GM12873 (cell line): ENCODE results near the gene TRAF3IP1.

ENCODE experiments used
- TF ChIP-seq, protein P1 (sequence below): IDR thresholded peaks from 2 replicates; pipeline ENCODE4 v1.5.1; 2012; ENCODE audit warnings: low read depth, mild to moderate bottlenecking, moderate library complexity, low read length, control low read depth; ENCODE audit not compliant: insufficient read depth; ENCODE audit errors: missing control alignments

Gene TRAF3IP1

GRCh38 chr2:238278626-238279323, 41.5 kb upstream of the TRAF3IP1 start:
- TF ChIP-seq, protein P1, sequence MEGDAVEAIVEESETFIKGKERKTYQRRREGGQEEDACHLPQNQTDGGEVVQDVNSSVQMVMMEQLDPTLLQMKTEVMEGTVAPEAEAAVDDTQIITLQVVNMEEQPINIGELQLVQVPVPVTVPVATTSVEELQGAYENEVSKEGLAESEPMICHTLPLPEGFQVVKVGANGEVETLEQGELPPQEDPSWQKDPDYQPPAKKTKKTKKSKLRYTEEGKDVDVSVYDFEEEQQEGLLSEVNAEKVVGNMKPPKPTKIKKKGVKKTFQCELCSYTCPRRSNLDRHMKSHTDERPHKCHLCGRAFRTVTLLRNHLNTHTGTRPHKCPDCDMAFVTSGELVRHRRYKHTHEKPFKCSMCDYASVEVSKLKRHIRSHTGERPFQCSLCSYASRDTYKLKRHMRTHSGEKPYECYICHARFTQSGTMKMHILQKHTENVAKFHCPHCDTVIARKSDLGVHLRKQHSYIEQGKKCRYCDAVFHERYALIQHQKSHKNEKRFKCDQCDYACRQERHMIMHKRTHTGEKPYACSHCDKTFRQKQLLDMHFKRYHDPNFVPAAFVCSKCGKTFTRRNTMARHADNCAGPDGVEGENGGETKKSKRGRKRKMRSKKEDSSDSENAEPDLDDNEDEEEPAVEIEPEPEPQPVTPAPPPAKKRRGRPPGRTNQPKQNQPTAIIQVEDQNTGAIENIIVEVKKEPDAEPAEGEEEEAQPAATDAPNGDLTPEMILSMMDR: no peak

DNA sequence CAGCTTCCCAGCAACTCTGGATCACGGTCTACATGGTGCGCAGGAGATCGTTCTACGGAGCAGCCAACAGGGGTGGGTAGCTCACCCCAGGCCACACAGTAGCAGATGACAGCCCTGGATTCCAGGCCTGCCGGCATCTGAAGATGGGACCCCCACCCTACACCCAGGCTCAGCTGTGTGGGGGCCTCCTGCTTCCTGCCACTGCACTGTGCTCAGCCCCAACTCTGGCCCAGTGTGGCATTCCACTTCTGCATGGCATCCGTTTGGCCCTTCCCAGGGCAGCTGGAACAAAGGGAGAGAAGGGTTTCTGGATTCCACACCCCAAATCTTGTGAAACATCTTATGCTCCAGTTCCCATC, 41.0 kb upstream of the TRAF3IP1 start:
- TF ChIP-seq, protein P1: no peak

DNA sequence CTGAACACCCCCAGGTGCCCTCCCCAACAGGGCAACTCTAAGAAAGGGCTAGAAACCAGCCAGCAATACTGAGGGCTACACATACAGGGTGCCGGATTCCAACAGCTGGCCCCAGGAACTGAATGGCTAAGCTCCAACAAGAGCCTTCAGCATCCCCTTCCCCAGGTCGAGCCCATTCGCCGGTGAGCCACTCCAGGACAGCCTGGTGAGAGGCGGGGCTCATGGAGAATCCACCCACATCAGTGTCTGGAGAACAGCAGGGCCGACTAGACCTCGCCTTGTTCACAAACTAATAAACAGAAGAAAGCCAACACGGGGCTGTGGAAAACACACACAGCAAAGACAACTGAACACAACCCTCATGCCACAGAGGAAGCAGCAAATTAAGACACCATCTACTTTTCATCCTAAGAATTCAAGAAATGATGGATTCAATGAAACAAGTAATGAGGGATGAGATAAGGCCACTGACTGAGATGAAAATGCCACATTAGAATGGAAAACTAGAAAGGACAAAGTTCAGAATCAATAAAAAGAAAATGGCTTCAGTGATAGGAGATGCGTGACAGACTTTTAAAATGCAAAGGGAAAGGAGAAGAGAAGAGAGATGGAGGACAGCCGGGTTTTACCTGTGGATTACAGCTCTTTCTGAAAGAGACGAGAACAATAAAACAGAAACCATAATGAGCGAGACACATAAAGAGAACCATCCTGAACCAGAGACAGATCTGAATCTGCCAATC, 40.1 kb upstream of the TRAF3IP1 start:
- TF ChIP-seq, protein P1: no peak

GRCh38 chr2:238281826-238282480, 38.4 kb upstream of the TRAF3IP1 start:
- TF ChIP-seq, protein P1: no peak

DNA sequence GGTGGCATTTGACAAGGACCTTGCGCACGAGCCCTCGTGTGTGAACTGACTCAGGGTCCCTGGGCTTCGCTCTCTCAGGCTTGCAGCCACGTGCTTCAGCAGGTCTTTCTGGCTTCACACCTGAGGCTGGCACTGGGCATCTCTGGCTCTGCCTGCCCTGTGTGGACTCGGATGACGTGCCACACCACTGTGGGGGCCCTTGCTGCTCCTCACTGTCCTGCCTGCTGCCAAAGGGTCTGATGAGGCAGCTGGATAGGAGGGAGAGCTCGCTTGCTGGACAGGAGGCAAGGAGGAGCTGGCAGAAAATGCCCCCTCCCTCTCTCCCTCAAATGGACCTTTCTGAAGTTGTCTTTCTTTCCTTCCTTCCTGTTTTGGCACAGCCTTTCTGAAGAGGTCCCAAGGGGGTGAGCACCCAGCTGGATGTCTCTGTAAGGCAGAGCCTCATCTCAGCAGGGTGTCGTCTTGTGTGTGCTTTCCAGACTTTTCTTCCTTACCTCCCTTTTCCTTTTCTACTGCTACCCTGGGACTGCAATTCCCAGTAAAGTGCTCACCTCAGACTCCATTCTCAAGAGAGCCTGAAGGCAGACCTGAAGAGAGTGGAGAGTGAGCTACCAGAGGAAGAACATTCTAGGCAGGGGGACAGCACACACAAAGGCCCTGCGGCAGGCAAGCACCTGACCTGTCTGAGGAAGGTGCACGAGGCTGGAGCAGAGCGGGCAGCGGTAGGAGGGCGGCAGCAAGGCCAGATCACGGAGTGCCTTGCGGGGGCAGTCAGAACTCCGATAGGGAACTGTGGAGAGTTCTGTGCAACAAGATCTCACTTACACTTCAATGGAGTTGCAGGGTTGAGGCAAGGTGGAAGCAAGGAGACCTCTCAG, 37.2 kb upstream of the TRAF3IP1 start:
- TF ChIP-seq, protein P1: no peak

DNA sequence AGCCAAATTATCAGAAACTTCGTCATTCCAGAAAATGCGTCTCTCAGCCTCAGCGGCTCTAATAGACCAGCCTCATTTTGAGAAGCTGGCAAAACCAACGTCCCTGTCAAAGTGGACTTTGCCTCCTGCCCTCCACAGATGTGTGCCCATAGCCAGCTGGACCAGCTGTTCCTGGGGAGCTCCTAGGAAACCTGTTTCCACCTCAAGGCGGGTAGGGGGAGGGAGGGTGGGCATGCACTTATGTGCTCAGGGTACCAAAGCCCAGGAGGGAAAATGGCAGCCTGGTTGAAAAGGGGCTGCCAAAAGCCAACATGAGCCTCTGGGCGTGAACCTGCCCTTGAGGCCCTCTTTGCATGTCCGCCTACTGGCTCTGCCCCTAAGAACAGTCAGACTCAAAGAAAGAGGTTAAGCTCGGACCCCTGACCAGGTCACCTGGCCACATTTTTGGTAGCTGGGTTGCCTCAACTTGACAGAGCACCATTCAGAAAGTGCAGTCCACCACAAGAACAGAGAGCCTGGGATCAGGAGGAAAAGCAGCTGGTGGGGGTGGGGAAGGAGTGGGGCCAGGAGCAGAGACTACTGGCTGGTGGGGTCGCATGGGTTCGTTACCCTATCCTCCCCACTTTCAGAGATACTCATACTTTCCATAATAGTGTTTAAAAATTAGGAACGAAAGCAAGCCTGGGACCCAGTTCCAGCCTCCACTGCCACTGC, 35.4 kb upstream of the TRAF3IP1 start:
- TF ChIP-seq, protein P1: no peak
